ENCODE results near the gene RNF157.

GRCh38 chr17:76095943-76096342 is 144.3 kb downstream of the RNF157 start:
- TF ChIP-seq CTCF (tag by site-specific recombination; IDR thresholded peaks at IDR 0.05) (no peak), ZNF140 (tag by site-specific recombination; IDR thresholded peaks at IDR 0.05) (no peak), SP3 (tag by site-specific recombination; IDR thresholded peaks at IDR 0.05) (no peak), ZNF785 (tag by site-specific recombination; IDR thresholded peaks at IDR 0.05) (no peak), ZNF302 (tag by site-specific recombination; IDR thresholded peaks at IDR 0.05; ENCODE audit: low read depth) (no peak), ZNF184 (tag by site-specific recombination; IDR thresholded peaks at IDR 0.05) (no peak), REPIN1 (tag by site-specific recombination; IDR thresholded peaks at IDR 0.05; ENCODE audit: low read depth) (no peak), ZNF501 (tag by site-specific recombination; IDR thresholded peaks at IDR 0.05) (no peak), ZSCAN30 (tag by site-specific recombination; IDR thresholded peaks at IDR 0.05) (no peak), ZNF280D (tag by site-specific recombination; IDR thresholded peaks at IDR 0.05) (no peak)
- TF ChIP-seq, protein P1, sequence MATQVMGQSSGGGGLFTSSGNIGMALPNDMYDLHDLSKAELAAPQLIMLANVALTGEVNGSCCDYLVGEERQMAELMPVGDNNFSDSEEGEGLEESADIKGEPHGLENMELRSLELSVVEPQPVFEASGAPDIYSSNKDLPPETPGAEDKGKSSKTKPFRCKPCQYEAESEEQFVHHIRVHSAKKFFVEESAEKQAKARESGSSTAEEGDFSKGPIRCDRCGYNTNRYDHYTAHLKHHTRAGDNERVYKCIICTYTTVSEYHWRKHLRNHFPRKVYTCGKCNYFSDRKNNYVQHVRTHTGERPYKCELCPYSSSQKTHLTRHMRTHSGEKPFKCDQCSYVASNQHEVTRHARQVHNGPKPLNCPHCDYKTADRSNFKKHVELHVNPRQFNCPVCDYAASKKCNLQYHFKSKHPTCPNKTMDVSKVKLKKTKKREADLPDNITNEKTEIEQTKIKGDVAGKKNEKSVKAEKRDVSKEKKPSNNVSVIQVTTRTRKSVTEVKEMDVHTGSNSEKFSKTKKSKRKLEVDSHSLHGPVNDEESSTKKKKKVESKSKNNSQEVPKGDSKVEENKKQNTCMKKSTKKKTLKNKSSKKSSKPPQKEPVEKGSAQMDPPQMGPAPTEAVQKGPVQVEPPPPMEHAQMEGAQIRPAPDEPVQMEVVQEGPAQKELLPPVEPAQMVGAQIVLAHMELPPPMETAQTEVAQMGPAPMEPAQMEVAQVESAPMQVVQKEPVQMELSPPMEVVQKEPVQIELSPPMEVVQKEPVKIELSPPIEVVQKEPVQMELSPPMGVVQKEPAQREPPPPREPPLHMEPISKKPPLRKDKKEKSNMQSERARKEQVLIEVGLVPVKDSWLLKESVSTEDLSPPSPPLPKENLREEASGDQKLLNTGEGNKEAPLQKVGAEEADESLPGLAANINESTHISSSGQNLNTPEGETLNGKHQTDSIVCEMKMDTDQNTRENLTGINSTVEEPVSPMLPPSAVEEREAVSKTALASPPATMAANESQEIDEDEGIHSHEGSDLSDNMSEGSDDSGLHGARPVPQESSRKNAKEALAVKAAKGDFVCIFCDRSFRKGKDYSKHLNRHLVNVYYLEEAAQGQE (tag by site-specific recombination; IDR thresholded peaks at IDR 0.05): no peak

All from HEK293 (cell line).